HepG2 (cell line): Measurements from ENCODE around the gene PRKRIP1.
"Not testable (repeated sequence)": the region's sequence is repeated elsewhere in the genome, so short reads cannot be mapped to it uniquely, and the experiment has no call there.

Experiments used
- CBFB ChIP-seq: sonication (generic); formaldehyde crosslinking; IDR thresholded peaks from 2 replicates; pipeline ENCODE4 v1.4.0; 2020; ENCODE audit warnings: missing genetic modification reagents
- CREM ChIP-seq, 2 experiments: sonication (generic) in 1 of 2; formaldehyde crosslinking in 1 of 2; IDR thresholded peaks; 2 replicates each; pipeline versions ENCODE4 v1.4.0 to v1.6.1; 2016 to 2020; ENCODE audit warnings: antibody characterized with exemption in 1 of 2, mild to moderate bottlenecking in 1 of 2, missing genetic modification reagents in 1 of 2
- EP300 ChIP-seq, 3 experiments: sonication (generic) in 1 of 3; formaldehyde crosslinking in 1 of 3; IDR thresholded peaks; 2 replicates each; pipeline versions ENCODE4 v1.5.1 to v1.6.1; 2011 to 2020; ENCODE audit warnings: low read depth in 2 of 3, low read length in 2 of 3, borderline replicate concordance in 1 of 3, improper control_type of control experiment in 1 of 3, mild to moderate bottlenecking in 1 of 3, missing genetic modification reagents in 1 of 3, moderate library complexity in 1 of 3
- ERF ChIP-seq: IDR thresholded peaks from 2 replicates; pipeline ENCODE4 v1.6.1; 2018; ENCODE audit warnings: missing biosample characterization, missing genetic modification reagents
- FOXO1 ChIP-seq: sonication (generic); formaldehyde crosslinking; IDR thresholded peaks from 2 replicates; pipeline ENCODE4 v1.4.0; 2020; ENCODE audit warnings: missing genetic modification reagents
- JUND ChIP-seq: sonication (generic); formaldehyde crosslinking; IDR thresholded peaks from 2 replicates; pipeline ENCODE4 v1.8.0; 2022; ENCODE audit warnings: mild to moderate bottlenecking, missing genetic modification reagents
- RAD21 ChIP-seq: fragments of 450-650 bp; formaldehyde crosslinking; IDR thresholded peaks from 2 replicates; pipeline ENCODE4 v1.5.0; 2020; ENCODE audit warnings: mild to moderate bottlenecking
- TBX3 ChIP-seq: fragments of 450-650 bp; IDR thresholded peaks from 2 replicates; pipeline ENCODE4 v1.6.1; 2017; ENCODE audit warnings: antibody characterized with exemption, mild to moderate bottlenecking, inconsistent platforms, borderline replicate concordance
- YY1 ChIP-seq: IDR thresholded peaks from 2 replicates; pipeline ENCODE4 v1.6.1; 2011; ENCODE audit warnings: low read length, low read depth, moderate library complexity, mild to moderate bottlenecking; ENCODE audit not compliant: insufficient read depth, insufficient replicate concordance
- ZNF556 ChIP-seq: sonication (generic); formaldehyde crosslinking; IDR thresholded peaks from 2 replicates; pipeline ENCODE4 v1.4.0; 2020; ENCODE audit warnings: mild to moderate bottlenecking, missing genetic modification reagents, borderline replicate concordance
- TF ChIP-seq, protein P1 (sequence below), 2 experiments: IDR thresholded peaks; 2 replicates each; pipeline ENCODE4 v1.6.1; 2011 to 2012; ENCODE audit warnings: low read length in 2 of 2, borderline replicate concordance in 1 of 2, low read depth in 1 of 2, mild to moderate bottlenecking in 1 of 2, moderate library complexity in 1 of 2
- TF ChIP-seq, protein P2 (sequence below): sonication (generic); formaldehyde crosslinking; IDR thresholded peaks from 2 replicates; pipeline ENCODE4 v1.5.0; 2020; ENCODE audit warnings: mild to moderate bottlenecking, missing genetic modification reagents, moderate library complexity
- TF ChIP-seq, protein P3 (sequence below): IDR thresholded peaks from 2 replicates; pipeline ENCODE4 v1.6.1; 2012; ENCODE audit warnings: low read length, improper control_type of control experiment
- TF ChIP-seq, protein P4 (sequence below): sonication (generic); formaldehyde crosslinking; IDR thresholded peaks from 2 replicates; pipeline ENCODE4 v1.4.0; 2020; ENCODE audit warnings: missing genetic modification reagents

DNA sequence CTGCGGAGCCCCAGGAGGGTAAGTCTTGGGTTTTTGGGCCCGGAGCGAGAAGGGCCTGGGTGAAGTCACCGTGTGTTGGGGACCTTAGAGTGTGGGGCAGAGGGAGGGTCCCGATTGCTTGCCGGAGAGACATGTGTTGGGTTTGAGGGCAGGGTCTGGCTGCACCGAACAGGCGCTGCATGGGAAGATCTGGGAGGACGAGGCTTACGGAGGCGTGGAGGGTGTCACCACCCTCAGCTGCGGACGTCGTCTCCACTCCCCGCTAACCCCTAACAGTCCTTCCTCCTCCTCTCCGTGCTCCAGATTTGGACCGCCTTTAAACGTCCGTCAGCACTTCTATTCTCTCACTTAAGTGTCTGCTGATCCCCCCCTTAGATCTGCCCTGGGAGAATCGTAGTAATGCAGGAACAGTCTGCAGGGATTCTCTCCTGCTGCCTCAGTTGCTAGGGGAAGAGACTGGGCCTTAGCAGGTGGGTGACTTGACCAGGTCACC is 31.7 kb upstream of the PRKRIP1 start:
- TF ChIP-seq, protein P1, sequence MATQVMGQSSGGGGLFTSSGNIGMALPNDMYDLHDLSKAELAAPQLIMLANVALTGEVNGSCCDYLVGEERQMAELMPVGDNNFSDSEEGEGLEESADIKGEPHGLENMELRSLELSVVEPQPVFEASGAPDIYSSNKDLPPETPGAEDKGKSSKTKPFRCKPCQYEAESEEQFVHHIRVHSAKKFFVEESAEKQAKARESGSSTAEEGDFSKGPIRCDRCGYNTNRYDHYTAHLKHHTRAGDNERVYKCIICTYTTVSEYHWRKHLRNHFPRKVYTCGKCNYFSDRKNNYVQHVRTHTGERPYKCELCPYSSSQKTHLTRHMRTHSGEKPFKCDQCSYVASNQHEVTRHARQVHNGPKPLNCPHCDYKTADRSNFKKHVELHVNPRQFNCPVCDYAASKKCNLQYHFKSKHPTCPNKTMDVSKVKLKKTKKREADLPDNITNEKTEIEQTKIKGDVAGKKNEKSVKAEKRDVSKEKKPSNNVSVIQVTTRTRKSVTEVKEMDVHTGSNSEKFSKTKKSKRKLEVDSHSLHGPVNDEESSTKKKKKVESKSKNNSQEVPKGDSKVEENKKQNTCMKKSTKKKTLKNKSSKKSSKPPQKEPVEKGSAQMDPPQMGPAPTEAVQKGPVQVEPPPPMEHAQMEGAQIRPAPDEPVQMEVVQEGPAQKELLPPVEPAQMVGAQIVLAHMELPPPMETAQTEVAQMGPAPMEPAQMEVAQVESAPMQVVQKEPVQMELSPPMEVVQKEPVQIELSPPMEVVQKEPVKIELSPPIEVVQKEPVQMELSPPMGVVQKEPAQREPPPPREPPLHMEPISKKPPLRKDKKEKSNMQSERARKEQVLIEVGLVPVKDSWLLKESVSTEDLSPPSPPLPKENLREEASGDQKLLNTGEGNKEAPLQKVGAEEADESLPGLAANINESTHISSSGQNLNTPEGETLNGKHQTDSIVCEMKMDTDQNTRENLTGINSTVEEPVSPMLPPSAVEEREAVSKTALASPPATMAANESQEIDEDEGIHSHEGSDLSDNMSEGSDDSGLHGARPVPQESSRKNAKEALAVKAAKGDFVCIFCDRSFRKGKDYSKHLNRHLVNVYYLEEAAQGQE (IDR thresholded peaks at IDR 0.05; ENCODE audit: borderline replicate concordance in 1 of 2, low read depth in 1 of 2, low read length in 2 of 2) = not testable (repeated sequence)
- TF ChIP-seq TBX3; EP300 (IDR thresholded peaks at IDR 0.05; ENCODE audit: low read depth in 2 of 2, low read length in 2 of 2); EP300 (CRISPR knock-in tag; IDR thresholded peaks at IDR 0.05; ENCODE audit: borderline replicate concordance); RAD21; YY1; CBFB (CRISPR knock-in tag); JUND; ZNF556 (CRISPR knock-in tag); FOXO1 (CRISPR knock-in tag); ERF; CREM (IDR thresholded peaks at IDR 0.05); CREM (CRISPR knock-in tag; IDR thresholded peaks at IDR 0.05): not testable (repeated sequence)
- TF ChIP-seq, protein P2, sequence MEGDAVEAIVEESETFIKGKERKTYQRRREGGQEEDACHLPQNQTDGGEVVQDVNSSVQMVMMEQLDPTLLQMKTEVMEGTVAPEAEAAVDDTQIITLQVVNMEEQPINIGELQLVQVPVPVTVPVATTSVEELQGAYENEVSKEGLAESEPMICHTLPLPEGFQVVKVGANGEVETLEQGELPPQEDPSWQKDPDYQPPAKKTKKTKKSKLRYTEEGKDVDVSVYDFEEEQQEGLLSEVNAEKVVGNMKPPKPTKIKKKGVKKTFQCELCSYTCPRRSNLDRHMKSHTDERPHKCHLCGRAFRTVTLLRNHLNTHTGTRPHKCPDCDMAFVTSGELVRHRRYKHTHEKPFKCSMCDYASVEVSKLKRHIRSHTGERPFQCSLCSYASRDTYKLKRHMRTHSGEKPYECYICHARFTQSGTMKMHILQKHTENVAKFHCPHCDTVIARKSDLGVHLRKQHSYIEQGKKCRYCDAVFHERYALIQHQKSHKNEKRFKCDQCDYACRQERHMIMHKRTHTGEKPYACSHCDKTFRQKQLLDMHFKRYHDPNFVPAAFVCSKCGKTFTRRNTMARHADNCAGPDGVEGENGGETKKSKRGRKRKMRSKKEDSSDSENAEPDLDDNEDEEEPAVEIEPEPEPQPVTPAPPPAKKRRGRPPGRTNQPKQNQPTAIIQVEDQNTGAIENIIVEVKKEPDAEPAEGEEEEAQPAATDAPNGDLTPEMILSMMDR (CRISPR knock-in tag) = not testable (repeated sequence)
- TF ChIP-seq, protein P3, sequence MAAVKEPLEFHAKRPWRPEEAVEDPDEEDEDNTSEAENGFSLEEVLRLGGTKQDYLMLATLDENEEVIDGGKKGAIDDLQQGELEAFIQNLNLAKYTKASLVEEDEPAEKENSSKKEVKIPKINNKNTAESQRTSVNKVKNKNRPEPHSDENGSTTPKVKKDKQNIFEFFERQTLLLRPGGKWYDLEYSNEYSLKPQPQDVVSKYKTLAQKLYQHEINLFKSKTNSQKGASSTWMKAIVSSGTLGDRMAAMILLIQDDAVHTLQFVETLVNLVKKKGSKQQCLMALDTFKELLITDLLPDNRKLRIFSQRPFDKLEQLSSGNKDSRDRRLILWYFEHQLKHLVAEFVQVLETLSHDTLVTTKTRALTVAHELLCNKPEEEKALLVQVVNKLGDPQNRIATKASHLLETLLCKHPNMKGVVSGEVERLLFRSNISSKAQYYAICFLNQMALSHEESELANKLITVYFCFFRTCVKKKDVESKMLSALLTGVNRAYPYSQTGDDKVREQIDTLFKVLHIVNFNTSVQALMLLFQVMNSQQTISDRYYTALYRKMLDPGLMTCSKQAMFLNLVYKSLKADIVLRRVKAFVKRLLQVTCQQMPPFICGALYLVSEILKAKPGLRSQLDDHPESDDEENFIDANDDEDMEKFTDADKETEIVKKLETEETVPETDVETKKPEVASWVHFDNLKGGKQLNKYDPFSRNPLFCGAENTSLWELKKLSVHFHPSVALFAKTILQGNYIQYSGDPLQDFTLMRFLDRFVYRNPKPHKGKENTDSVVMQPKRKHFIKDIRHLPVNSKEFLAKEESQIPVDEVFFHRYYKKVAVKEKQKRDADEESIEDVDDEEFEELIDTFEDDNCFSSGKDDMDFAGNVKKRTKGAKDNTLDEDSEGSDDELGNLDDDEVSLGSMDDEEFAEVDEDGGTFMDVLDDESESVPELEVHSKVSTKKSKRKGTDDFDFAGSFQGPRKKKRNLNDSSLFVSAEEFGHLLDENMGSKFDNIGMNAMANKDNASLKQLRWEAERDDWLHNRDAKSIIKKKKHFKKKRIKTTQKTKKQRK = not testable (repeated sequence)
- TF ChIP-seq, protein P4, sequence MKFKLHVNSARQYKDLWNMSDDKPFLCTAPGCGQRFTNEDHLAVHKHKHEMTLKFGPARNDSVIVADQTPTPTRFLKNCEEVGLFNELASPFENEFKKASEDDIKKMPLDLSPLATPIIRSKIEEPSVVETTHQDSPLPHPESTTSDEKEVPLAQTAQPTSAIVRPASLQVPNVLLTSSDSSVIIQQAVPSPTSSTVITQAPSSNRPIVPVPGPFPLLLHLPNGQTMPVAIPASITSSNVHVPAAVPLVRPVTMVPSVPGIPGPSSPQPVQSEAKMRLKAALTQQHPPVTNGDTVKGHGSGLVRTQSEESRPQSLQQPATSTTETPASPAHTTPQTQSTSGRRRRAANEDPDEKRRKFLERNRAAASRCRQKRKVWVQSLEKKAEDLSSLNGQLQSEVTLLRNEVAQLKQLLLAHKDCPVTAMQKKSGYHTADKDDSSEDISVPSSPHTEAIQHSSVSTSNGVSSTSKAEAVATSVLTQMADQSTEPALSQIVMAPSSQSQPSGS (CRISPR knock-in tag) = not testable (repeated sequence)
